ENCODE results near the gene POLR2J2.
"Not testable (repeated sequence)": the region's sequence is repeated elsewhere in the genome, so short reads cannot be mapped to it uniquely, and the experiment has no call there.

GRCh38 chr7:102630622-102631021 is 40.8 kb downstream of the POLR2J2 start:
- TF ChIP-seq CTCF (conservative IDR thresholded peaks at IDR 0.05); ZFX (IDR thresholded peaks at IDR 0.05): not testable (repeated sequence)

All from C4-2B (cell line).